Uterus (tissue), 4 donors: ENCODE results near the gene SORD. TPM values are rescaled to one million over a fixed set of nuclear protein-coding genes. Genes with fewer than 3 reads are reported as not detected.
"Not testable (repeated sequence)": the region's sequence is repeated elsewhere in the genome, so short reads cannot be mapped to it uniquely, and the experiment has no call there.

ENCODE experiments used
- DNase-seq, 2 donors: peaks; one replicate each; pipeline ENCODE4 v3.0.0-alpha.2; 2019 to 2020
- H3K27ac ChIP-seq, 2 donors: fragments of 200-600 bp; sonication (generic); 1 replicate in 1 of 2; 2 replicates in 1 of 2; pipeline ENCODE4 v1.5.1; 2016 to 2018
- H3K27me3 ChIP-seq, 2 donors: fragments of 200-600 bp; sonication (generic); one replicate each; pipeline ENCODE4 v1.5.1; 2018 to 2019; ENCODE audit warnings: control low read depth in 1 of 2
- H3K36me3 ChIP-seq, 2 donors: fragments of 200-600 bp; sonication (generic); one replicate each; pipeline ENCODE4 v1.5.1; 2019; ENCODE audit warnings: control low read depth in 1 of 2
- H3K4me1 ChIP-seq, 2 donors: fragments of 200-600 bp; sonication (generic); one replicate each; pipeline ENCODE4 v1.5.1; 2018 to 2019; ENCODE audit warnings: control low read depth in 1 of 2
- H3K4me3 ChIP-seq, 2 donors: fragments of 200-600 bp; sonication (generic); 1 replicate in 1 of 2; 2 replicates in 1 of 2; pipeline ENCODE4 v1.5.1; 2018 to 2019; ENCODE audit warnings: mild to moderate bottlenecking in 1 of 2
- H3K9me3 ChIP-seq, 2 donors: fragments of 200-600 bp; sonication (generic); one replicate each; pipeline ENCODE4 v1.5.1; 2019; ENCODE audit warnings: control low read depth in 1 of 2
- POLR2A ChIP-seq, 2 donors: fragments of 450-650 bp; IDR thresholded peaks; one replicate each; pipeline ENCODE4 v1.6.1; 2016; ENCODE audit warnings: antibody characterized with exemption in 2 of 2, mild to moderate bottlenecking in 1 of 2, moderate library complexity in 1 of 2
- intact Hi-C: fragments of 100-400 bp; cut with DNase I; formaldehyde crosslinking; loops from one replicate; pipeline ENCODE4 v1.15.1; 2023; ENCODE audit warnings: low total_unique reads
- total RNA-seq, 4 donors: library from RNA; depleted of rRNA in 3 of 4; stranded (reverse); fragments of >200 nt in 3 of 4; gene quantifications; one replicate each; pipeline versions ENCODE4 v1.1.0 to v1.2.4, GENCODE V29; 2014 to 2023
- TF ChIP-seq, protein P1 (sequence below), 4 experiments: fragments of 200-600 bp in 2 of 4; fragments of 450-650 bp in 2 of 4; sonication (generic) in 2 of 4; IDR thresholded peaks; one replicate each; pipeline ENCODE4 v1.5.1; 2016 to 2019; ENCODE audit warnings: antibody characterized with exemption in 4 of 4, mild to moderate bottlenecking in 2 of 4, moderate library complexity in 1 of 4
- donor health status: DM: yes; HTN: yes; CAD: no.

SORD gene
- total RNA-seq, 4 donors from 2014 or later = 4.9 to 30.6 (median 19.3) TPM

DNA sequence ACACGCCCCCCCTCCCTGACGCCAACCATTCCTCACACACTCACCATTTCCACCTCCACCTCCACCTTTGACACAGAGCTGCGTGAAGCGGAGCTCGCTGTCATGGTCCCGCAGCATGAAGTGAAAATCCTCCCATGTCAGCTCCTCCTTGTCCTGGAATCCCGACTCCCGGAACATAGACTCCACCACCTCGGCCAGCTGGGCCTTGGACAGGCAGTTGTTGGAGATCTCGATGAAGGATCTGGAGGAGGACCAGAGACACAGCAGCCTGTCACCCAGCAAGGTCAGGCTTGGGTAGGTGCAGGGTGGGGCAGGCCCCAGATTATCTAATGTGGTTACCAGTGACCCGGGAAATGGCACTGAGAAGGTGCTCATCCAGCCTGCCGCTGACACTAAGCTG, 78.8 kb downstream of the SORD start:
- Histone ChIP-seq H3K36me3 (no peaks in the 10 kb centered on the region), H3K9me3 (no peaks in the 10 kb centered on the region), H3K4me1 (no peaks in the 10 kb centered on the region), H3K27me3 (no peaks in the 10 kb centered on the region), H3K4me3 (no peak overlapping the region), H3K27ac (no peak overlapping the region)
- intact Hi-C loops = no loop called here
- DNase-seq = no peak
- TF ChIP-seq POLR2A (IDR thresholded peaks at IDR 0.05) = no peak
- TF ChIP-seq, protein P1, sequence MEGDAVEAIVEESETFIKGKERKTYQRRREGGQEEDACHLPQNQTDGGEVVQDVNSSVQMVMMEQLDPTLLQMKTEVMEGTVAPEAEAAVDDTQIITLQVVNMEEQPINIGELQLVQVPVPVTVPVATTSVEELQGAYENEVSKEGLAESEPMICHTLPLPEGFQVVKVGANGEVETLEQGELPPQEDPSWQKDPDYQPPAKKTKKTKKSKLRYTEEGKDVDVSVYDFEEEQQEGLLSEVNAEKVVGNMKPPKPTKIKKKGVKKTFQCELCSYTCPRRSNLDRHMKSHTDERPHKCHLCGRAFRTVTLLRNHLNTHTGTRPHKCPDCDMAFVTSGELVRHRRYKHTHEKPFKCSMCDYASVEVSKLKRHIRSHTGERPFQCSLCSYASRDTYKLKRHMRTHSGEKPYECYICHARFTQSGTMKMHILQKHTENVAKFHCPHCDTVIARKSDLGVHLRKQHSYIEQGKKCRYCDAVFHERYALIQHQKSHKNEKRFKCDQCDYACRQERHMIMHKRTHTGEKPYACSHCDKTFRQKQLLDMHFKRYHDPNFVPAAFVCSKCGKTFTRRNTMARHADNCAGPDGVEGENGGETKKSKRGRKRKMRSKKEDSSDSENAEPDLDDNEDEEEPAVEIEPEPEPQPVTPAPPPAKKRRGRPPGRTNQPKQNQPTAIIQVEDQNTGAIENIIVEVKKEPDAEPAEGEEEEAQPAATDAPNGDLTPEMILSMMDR (IDR thresholded peaks at IDR 0.05) = no peak

DNA sequence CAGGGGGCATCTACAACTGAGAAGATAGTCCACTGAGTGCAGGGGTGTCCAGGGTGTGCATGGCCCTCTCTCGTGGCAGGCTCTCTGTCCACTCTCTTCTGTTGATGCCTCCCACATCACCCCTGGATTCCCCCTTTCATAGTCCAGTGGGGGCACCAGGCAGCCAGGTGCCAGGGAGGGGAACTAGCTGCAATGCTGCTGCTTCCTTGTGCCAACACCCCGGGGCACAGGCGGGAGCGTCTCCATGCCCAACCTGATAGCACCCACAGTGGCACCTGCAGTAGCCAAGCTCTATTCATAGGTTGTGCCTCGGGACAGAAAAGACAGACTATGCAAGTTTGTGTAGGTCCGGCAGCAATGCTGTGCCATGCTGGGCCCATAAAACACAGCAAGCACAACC, 79.2 kb downstream of the SORD start:
- no peaks in the 10 kb centered on the region for H3K4me1 ChIP-seq
- intact Hi-C loops = no loop called here
- no peak for DNase-seq
- TF ChIP-seq, protein P1 (IDR thresholded peaks at IDR 0.05) = no peak
- no peak for TF ChIP-seq POLR2A (IDR thresholded peaks at IDR 0.05)
- H3K27ac ChIP-seq = no peak overlapping the region
- no peak overlapping the region for H3K4me3 ChIP-seq
- H3K36me3 ChIP-seq = no peaks in the 10 kb centered on the region
- no peaks in the 10 kb centered on the region for H3K27me3 ChIP-seq
- no peaks in the 10 kb centered on the region for H3K9me3 ChIP-seq

DNA sequence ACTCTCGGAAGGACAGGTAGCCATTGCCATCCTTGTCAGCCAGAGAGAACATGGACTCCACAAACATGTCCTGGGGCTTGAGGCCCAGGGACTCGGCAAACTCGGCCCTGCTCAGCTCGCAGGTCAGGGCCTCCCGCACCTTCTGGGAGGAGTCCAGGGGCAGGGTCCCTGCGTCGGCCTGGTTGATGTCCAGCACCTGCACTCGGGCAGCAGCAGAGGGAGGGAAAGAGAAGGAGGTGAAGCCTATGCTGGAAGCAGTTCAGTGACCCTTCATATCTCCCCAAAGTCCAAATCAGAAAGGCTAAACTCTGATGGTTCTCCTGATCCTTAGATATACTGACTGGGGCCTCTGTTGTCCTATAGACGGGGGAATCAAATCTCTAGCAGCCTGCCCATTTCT, 81.2 kb downstream of the SORD start:
- H3K27me3 ChIP-seq, H3K4me1 ChIP-seq, intact Hi-C loops, DNase-seq, H3K4me3 ChIP-seq, H3K9me3 ChIP-seq, H3K36me3 ChIP-seq, H3K27ac ChIP-seq: not testable (repeated sequence)

DNA sequence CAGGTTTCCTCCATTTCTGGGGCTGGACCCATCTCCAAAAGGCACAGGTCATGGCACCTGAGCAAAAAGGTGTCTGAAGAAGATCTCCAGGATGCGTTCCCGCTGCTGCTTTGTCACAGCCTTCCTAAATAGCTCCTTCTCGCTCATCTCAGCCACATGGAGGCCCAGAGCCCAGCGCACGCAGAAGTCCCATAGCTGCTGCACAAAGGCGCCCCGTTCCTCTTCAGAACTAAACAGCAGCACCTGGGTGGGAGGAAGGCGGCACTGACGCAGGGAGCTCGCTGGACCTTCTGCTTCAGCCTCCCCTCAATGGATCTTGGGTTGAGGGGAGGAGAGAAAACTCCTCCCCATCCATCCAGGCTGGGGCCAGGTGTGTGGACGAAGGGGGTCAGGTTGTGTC, 82.6 kb downstream of the SORD start:
- Histone ChIP-seq H3K4me1 (no peaks in the 10 kb centered on the region), H3K4me3 (no peak overlapping the region), H3K27me3 (peaks cover 0 to 8% of the 10 kb centered on the region in 2 donors), H3K27ac (no peak overlapping the region), H3K9me3 (no peaks in the 10 kb centered on the region), H3K36me3 (no peaks in the 10 kb centered on the region)
- intact Hi-C loops = no loop called here
- TF ChIP-seq, protein P1 (IDR thresholded peaks at IDR 0.05) = no peak
- no peak for TF ChIP-seq POLR2A (IDR thresholded peaks at IDR 0.05)
- DNase-seq = no peak

DNA sequence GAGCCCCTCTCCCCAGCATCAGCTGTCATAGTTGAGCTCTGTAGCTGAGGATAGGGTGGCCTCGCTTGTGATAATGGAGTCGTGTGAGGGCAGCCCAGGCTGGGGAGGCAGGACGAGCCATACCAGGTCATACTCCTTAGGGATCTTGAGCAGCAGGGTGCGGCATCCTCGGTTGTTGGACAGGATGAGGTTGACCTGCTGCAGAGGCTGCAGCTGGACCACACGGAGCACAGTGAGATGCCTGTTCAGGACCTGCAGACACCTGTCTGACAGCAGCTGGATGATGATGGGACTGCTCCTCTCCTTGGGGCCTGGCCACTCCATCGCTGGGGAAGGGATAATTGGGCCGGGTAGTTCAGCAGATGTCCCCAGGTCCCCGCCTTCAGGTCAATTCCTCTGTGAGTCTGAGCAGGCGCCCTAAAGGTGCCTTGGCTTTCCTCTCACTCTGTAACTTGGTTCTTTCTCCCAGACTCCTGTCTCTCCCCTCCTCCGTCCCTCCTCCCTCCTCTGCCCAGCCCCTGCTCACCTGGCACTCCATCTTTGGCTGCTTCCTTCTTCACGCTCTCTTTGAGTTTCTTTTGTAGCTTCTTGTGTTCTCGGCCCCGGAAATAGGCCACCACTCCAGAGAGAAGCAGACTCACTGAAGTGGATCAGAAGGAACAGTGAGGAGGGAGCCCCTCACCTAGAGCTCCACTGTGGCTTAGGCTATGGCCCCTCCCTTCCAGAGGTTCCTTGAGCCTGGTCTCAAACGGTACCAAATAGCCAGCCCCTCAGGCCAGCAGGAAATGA, 83.2 kb downstream of the SORD start:
- no peak overlapping the region for H3K4me3 ChIP-seq
- H3K4me1 ChIP-seq = no peaks in the 10 kb centered on the region

More for the DNA sequence above, 83.2 kb downstream of the SORD start:
- TF ChIP-seq, protein P1 (IDR thresholded peaks at IDR 0.05) = no peak
- no peak for TF ChIP-seq POLR2A (IDR thresholded peaks at IDR 0.05)
- intact Hi-C loops = no loop called here
- Histone ChIP-seq H3K27ac (no peak overlapping the region), H3K9me3 (no peaks in the 10 kb centered on the region), H3K27me3 (peaks cover 0 to 8% of the 10 kb centered on the region in 2 donors), H3K36me3 (no peaks in the 10 kb centered on the region)
- DNase-seq = no peak
